Keratinocyte (primary cell): ENCODE results near the gene BBS9. TPM values are rescaled to one million over a fixed set of nuclear protein-coding genes. Genes with fewer than 3 reads are reported as not detected.

Source experiments
- DNase-seq: peaks from one replicate; pipeline ENCODE4 v3.0.0-alpha.2; 2011; ENCODE audit warnings: low read depth, missing footprints, low spot score
- FAIRE-seq: peaks from 2 replicates; lab custom pipeline; 2011; peaks lifted over from hg19 to GRCh38; lab: Jason Lieb, UNC
- H2AFZ ChIP-seq: 2 replicates; pipeline ENCODE4 v1.6.0; 2012; ENCODE audit warnings: low read length, control low read depth, inconsistent platforms; ENCODE audit not compliant: control insufficient read depth
- H3K27ac ChIP-seq: 2 replicates; pipeline ENCODE4 v1.5.1; 2011; ENCODE audit warnings: low read length; ENCODE audit not compliant: control insufficient read depth, insufficient read depth
- H3K27me3 ChIP-seq: 3 replicates; pipeline ENCODE4 v1.6.0; 2011; ENCODE audit warnings: low read length; ENCODE audit not compliant: control insufficient read depth, insufficient read depth; ENCODE audit errors: extremely low read depth
- H3K36me3 ChIP-seq, 2 experiments: 2 replicates in 1 of 2; 3 replicates in 1 of 2; pipeline ENCODE4 v1.5.1; 2011; ENCODE audit warnings: low read length in 2 of 2, mild to moderate bottlenecking in 1 of 2; ENCODE audit not compliant: control insufficient read depth in 2 of 2, insufficient read depth in 2 of 2; ENCODE audit errors: extremely low read depth in 1 of 2
- H3K4me1 ChIP-seq: 3 replicates; pipeline ENCODE4 v1.5.1; 2011; ENCODE audit warnings: low read length; ENCODE audit not compliant: control insufficient read depth, insufficient read depth; ENCODE audit errors: extremely low read depth
- H3K4me2 ChIP-seq: 3 replicates; pipeline ENCODE4 v1.6.0; 2011; ENCODE audit warnings: low read depth, low read length; ENCODE audit not compliant: control insufficient read depth, insufficient read depth; ENCODE audit errors: extremely low read depth
- H3K4me3 ChIP-seq, 3 experiments: fragments of 200-600 bp in 1 of 3; sonication (generic) in 1 of 3; 2 replicates in 2 of 3; 3 replicates in 1 of 3; pipeline ENCODE4 v1.5.1; 2011 to 2016; ENCODE audit warnings: low read length in 3 of 3, mild to moderate bottlenecking in 3 of 3, control low read depth in 2 of 3, inconsistent platforms in 1 of 3, low read depth in 1 of 3, mixed read lengths in 1 of 3, mixed run types in 1 of 3, moderate library complexity in 1 of 3; ENCODE audit not compliant: control insufficient read depth in 2 of 3, insufficient read depth in 2 of 3; ENCODE audit errors: extremely low read depth in 1 of 3
- H3K79me2 ChIP-seq: 2 replicates; pipeline ENCODE4 v1.6.0; 2012; ENCODE audit warnings: low read length; ENCODE audit not compliant: control insufficient read depth, insufficient read depth
- H3K9ac ChIP-seq: 3 replicates; pipeline ENCODE4 v1.6.0; 2011; ENCODE audit warnings: low read length; ENCODE audit not compliant: control insufficient read depth, insufficient read depth; ENCODE audit errors: extremely low read depth
- H3K9me1 ChIP-seq: 3 replicates; pipeline ENCODE4 v1.6.0; 2011; ENCODE audit warnings: low read length; ENCODE audit not compliant: control insufficient read depth, insufficient read depth; ENCODE audit errors: extremely low read depth
- H3K9me3 ChIP-seq: 2 replicates; pipeline ENCODE4 v1.5.1; 2012; ENCODE audit warnings: low read depth, low read length; ENCODE audit not compliant: control insufficient read depth
- H4K20me1 ChIP-seq: 3 replicates; pipeline ENCODE4 v1.6.0; 2011; ENCODE audit warnings: low read length; ENCODE audit not compliant: control insufficient read depth, insufficient read depth; ENCODE audit errors: extremely low read depth
- CTCF ChIP-seq, 3 experiments: IDR thresholded peaks in 1 of 3; conservative IDR thresholded peaks in 1 of 3; optimal IDR thresholded peaks in 1 of 3; 2 replicates in 2 of 3; 3 replicates in 1 of 3; pipeline versions ENCODE3 to v1.5.1; 2011; ENCODE audit warnings: low read length in 3 of 3, mild to moderate bottlenecking in 3 of 3, moderate library complexity in 2 of 3, control low read depth in 1 of 3, inconsistent platforms in 1 of 3; ENCODE audit not compliant: insufficient read depth in 2 of 3; ENCODE audit errors: extremely low read depth in 1 of 3
- EZH2 ChIP-seq: IDR thresholded peaks from one replicate; pipeline ENCODE4 v1.6.1; 2012; ENCODE audit warnings: inconsistent platforms, mild to moderate bottlenecking, low read length, moderate library complexity
- dilution Hi-C: fragments of 300-500 bp; cut with MboI; formaldehyde crosslinking; loops from one replicate; pipeline ENCODE4 v1.7.0; 2020; ENCODE audit warnings: low sequenced_read_pairs; ENCODE audit not compliant: extremely low pct_ligation_motif_present
- polyA plus RNA-seq, 5 experiments: library from polyadenylated mRNA; depleted of rRNA in 3 of 5; stranded (reverse) in 3 of 5; stranded (forward) in 1 of 5; unstranded in 1 of 5; fragments of >200 nt; gene quantifications; 1 replicate in 1 of 5; 2 replicates in 3 of 5; 3 replicates in 1 of 5; pipeline versions ENCODE4 v1.2.1 to v1.2.3, GENCODE V29; 2011 to 2012; ENCODE audit warnings: missing spikeins in 2 of 5, low read depth in 1 of 5, low replicate concordance in 1 of 5

Gene BBS9
- polyA plus RNA-seq, 1 donor (not counting 4 experiments of a cell fraction or from before 2014, with no cell fraction given) = 7.6 TPM

- H3K9me3 ChIP-seq = no peaks in the 10 kb centered on the region
- H4K20me1 ChIP-seq = no peaks in the 10 kb centered on the region
- FAIRE-seq (no peak), DNase-seq (no peak)
- no peak overlapping the region for H3K4me3 ChIP-seq
- H3K4me2 ChIP-seq = no peak overlapping the region
- H3K27ac ChIP-seq = no peak overlapping the region
- no peaks in the 10 kb centered on the region for H3K79me2 ChIP-seq
- dilution Hi-C loops = no loop called here
- no peak overlapping the region for H2AFZ ChIP-seq
- no peaks in the 10 kb centered on the region for H3K4me1 ChIP-seq
- H3K27me3 ChIP-seq = no peaks in the 10 kb centered on the region
- no peak overlapping the region for H3K9ac ChIP-seq
- no peak for TF ChIP-seq CTCF (optimal IDR thresholded peaks at IDR 0.05 in 1 of 3, IDR thresholded peaks at IDR 0.05 in 1 of 3, conservative IDR thresholded peaks at IDR 0.05 in 1 of 3; ENCODE audit: extremely low read depth in 1 of 3, insufficient read depth in 2 of 3, low read length in 3 of 3)
- TF ChIP-seq EZH2 = no peak
- H3K36me3 ChIP-seq = no peaks in the 10 kb centered on the region
- H3K9me1 ChIP-seq = no peaks in the 10 kb centered on the region
These were observed 250.6 kb downstream of the BBS9 start for GRCh38 chr7:33379891-33380525.

GRCh38 chr7:33388332-33388731 is 259.0 kb downstream of the BBS9 start:
- H3K4me3 ChIP-seq = no peak overlapping the region
- H3K79me2 ChIP-seq = no peaks in the 10 kb centered on the region
- H3K27me3 ChIP-seq = no peaks in the 10 kb centered on the region
- H3K9me1 ChIP-seq = no peaks in the 10 kb centered on the region
- FAIRE-seq (no peak), DNase-seq (no peak)
- no peaks in the 10 kb centered on the region for H3K9me3 ChIP-seq
- H3K9ac ChIP-seq = no peak overlapping the region
- no peak overlapping the region for H3K27ac ChIP-seq
- no peaks in the 10 kb centered on the region for H3K4me1 ChIP-seq
- TF ChIP-seq CTCF (optimal IDR thresholded peaks at IDR 0.05 in 1 of 3, IDR thresholded peaks at IDR 0.05 in 1 of 3, conservative IDR thresholded peaks at IDR 0.05 in 1 of 3; ENCODE audit: extremely low read depth in 1 of 3, insufficient read depth in 2 of 3, low read length in 3 of 3) = no peak
- no peaks in the 10 kb centered on the region for H4K20me1 ChIP-seq
- no peak overlapping the region for H2AFZ ChIP-seq
- no peaks in the 10 kb centered on the region for H3K36me3 ChIP-seq
- H3K4me2 ChIP-seq = no peak overlapping the region
- dilution Hi-C loops = no loop called here
